Mesothelial cell of epicardium (in vitro differentiated cells): ENCODE data around the gene GLIPR1. TPM values are rescaled to one million over a fixed set of nuclear protein-coding genes. Genes with fewer than 3 reads are reported as not detected.

Source experiments
- DNase-seq, 2 experiments: peaks; one replicate each; pipeline ENCODE4 v3.0.0; 2021; ENCODE audit warnings: low spot score in 2 of 2; ENCODE audit not compliant: unreplicated experiment in 2 of 2
- H3K27ac Mint-ChIP-seq: 2 replicates; pipeline ENCODE4 v1.8.0; 2021; ENCODE audit warnings: mixed read lengths
- H3K27me3 Mint-ChIP-seq: 2 replicates; pipeline ENCODE4 v1.8.0; 2021; ENCODE audit warnings: low read depth, mixed read lengths
- H3K36me3 Mint-ChIP-seq: 2 replicates; pipeline ENCODE4 v1.8.0; 2021; ENCODE audit warnings: mixed read lengths
- H3K4me1 Mint-ChIP-seq: 2 replicates; pipeline ENCODE4 v1.8.0; 2021; ENCODE audit warnings: mixed read lengths
- H3K4me3 Mint-ChIP-seq: 2 replicates; pipeline ENCODE4 v1.8.0; 2021; ENCODE audit warnings: mild to moderate bottlenecking, moderate library complexity, mixed read lengths
- H3K9me3 Mint-ChIP-seq: 2 replicates; pipeline ENCODE4 v1.8.0; 2021; ENCODE audit warnings: mixed read lengths
- CTCF ChIP-seq: fragments of 200-600 bp; sonication (generic); IDR thresholded peaks from one replicate; pipeline ENCODE4 v1.5.0; 2021; ENCODE audit warnings: antibody characterized with exemption; ENCODE audit not compliant: unreplicated experiment
- total RNA-seq: library from RNA; stranded (reverse); gene quantifications from 3 replicates; pipeline ENCODE4 v1.2.1, GENCODE V29; 2021

GLIPR1 gene
- total RNA-seq, 1 donor from 2014 or later: 30.5 TPM

DNA sequence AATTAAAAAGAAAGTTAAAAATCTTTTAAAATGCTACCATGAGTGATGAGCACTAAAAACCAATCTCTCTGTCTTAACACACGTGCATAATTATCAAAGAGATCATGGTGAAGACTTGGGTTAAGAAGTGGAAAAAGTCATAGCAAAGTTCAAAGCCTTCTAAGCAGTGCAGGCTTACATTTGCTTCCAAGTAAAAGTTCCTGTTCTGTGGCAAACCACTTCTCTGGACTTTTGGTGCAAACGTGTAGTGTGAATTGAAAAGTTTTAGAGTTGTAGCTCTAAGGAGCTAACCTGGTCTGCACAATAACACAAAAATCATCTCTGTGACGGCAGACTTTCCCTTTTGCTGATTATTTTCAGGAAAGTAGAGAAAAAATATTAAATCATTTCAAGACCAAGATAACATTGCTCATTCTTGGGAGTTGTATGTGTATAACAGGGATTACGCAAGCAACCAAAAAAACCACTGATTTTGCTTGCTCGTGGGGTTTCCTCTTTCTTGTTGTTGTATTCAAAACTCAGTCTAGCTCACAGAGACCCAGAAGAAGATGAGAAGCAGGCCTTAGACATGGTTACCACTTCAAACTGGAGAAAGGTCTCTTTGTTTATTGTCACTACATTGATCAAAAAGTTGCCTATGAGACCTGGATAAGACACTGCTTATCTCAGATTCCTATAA is 2.3 kb upstream of the GLIPR1 start:
- Mint-ChIP-seq H3K27me3 (no peaks in the 10 kb centered on the region), H3K9me3 (no peaks in the 10 kb centered on the region), H3K4me3 (no peak overlapping the region), H3K4me1 (peaks cover 29% of the 10 kb centered on the region), H3K27ac (peak overlapping the region; percentile 45), H3K36me3 (no peaks in the 10 kb centered on the region)
- no peak for DNase-seq
- no peak for TF ChIP-seq CTCF

- Mint-ChIP-seq H3K4me3 (peak overlapping the region; percentile 70), H3K36me3 (no peaks in the 10 kb centered on the region), H3K9me3 (no peaks in the 10 kb centered on the region), H3K27me3 (no peaks in the 10 kb centered on the region), H3K4me1 (peaks cover 32% of the 10 kb centered on the region), H3K27ac (peak overlapping the region; percentile 97)
- no peak for TF ChIP-seq CTCF
- no peak for DNase-seq
Observed at GRCh38 chr12:75479963-75480461, 543 bp upstream of the GLIPR1 start.

- no peaks in the 10 kb centered on the region for H3K9me3 Mint-ChIP-seq
- H3K36me3 Mint-ChIP-seq: no peaks in the 10 kb centered on the region
- peaks cover 32% of the 10 kb centered on the region for H3K4me1 Mint-ChIP-seq
- TF ChIP-seq CTCF: no peak
- H3K27ac Mint-ChIP-seq: peak overlapping the region; percentile 97
- peak overlapping the region; percentile 70 for H3K4me3 Mint-ChIP-seq
- H3K27me3 Mint-ChIP-seq: no peaks in the 10 kb centered on the region
- no peak for DNase-seq
Observed at GRCh38 chr12:75481013-75481705, 604 bp downstream of the GLIPR1 start.

GRCh38 chr12:75481774-75482173 is 1.2 kb downstream of the GLIPR1 start:
- Mint-ChIP-seq H3K36me3 (no peaks in the 10 kb centered on the region), H3K9me3 (no peaks in the 10 kb centered on the region), H3K27ac (peak overlapping the region; percentile 72), H3K4me1 (peaks cover 32% of the 10 kb centered on the region), H3K4me3 (peak overlapping the region; percentile 70), H3K27me3 (no peaks in the 10 kb centered on the region)
- no peak for DNase-seq
- TF ChIP-seq CTCF: no peak

GRCh38 chr12:75482646-75483045 is 2.1 kb downstream of the GLIPR1 start:
- H3K27ac Mint-ChIP-seq: no peak overlapping the region
- peak overlapping the region; percentile 13 for H3K4me3 Mint-ChIP-seq
- no peaks in the 10 kb centered on the region for H3K36me3 Mint-ChIP-seq
- no peaks in the 10 kb centered on the region for H3K9me3 Mint-ChIP-seq
- DNase-seq: no peak
- H3K27me3 Mint-ChIP-seq: no peaks in the 10 kb centered on the region
- no peak for TF ChIP-seq CTCF
- peaks cover 32% of the 10 kb centered on the region for H3K4me1 Mint-ChIP-seq
